Measurements from ENCODE around the gene MAST4.

MAST4 gene

DNA sequence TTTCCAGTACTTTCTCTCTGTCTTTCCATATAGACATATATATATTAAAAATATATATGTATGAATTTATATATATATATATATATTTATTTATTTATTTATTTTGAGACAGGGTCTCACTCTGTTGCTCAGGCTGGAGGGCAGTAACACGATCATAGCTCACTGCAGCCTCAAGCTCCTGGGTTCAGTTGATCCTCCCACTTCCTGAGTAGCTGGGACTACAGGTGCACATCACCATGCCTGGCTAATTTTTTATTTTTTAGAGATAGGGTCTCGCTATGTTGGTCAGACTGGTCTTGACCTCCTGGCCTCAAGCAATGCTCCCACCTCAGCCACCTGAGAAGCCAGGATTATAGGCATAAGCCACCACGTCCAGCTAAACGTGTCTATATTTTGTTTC lies 390.3 kb downstream of the MAST4 start:
- DNase-seq (ENCODE audit: low read depth in 1 of 2, low spot score in 1 of 2): no peak

DNA sequence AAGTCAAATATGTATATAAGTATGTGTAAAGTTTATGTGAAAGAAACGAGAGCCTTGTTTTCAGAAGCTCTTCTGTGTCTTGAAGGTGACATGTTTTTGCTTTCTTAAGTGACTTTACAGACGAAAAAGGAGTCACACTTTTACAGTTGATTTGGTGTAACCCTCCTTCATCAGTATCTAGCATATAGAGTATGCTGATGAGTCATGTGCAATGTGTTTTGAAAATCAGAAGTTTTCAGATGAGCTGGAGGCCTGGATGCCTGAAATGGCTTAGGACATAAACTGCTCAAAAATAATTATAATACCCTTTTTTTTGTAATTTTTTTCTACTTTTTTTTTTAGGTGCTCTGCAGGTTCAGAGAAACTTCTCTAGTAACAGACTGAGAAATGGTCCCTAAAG lies 390.9 kb downstream of the MAST4 start:
- no peak for DNase-seq (ENCODE audit: low read depth in 1 of 2, low spot score in 1 of 2)

DNA sequence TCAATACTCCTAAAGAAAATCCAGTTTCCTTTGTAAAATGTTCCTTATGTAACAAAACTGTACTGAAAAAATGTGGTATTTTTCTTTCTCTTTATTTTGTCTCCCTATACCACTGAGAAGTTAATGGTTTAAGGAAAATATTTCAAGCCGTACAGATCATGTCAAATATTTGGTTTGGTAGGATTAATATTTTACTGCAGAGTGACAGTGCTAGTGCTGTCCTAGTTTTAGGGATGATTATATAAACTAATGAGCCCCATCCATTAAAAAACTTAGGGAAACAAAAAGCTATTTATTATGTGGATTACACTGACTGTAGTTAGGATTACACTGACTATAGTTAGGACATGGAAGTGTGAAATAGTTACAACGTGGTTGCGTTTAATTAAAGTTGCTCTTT lies 391.3 kb downstream of the MAST4 start:
- no peak for DNase-seq (ENCODE audit: low read depth in 1 of 2, low spot score in 1 of 2)

DNA sequence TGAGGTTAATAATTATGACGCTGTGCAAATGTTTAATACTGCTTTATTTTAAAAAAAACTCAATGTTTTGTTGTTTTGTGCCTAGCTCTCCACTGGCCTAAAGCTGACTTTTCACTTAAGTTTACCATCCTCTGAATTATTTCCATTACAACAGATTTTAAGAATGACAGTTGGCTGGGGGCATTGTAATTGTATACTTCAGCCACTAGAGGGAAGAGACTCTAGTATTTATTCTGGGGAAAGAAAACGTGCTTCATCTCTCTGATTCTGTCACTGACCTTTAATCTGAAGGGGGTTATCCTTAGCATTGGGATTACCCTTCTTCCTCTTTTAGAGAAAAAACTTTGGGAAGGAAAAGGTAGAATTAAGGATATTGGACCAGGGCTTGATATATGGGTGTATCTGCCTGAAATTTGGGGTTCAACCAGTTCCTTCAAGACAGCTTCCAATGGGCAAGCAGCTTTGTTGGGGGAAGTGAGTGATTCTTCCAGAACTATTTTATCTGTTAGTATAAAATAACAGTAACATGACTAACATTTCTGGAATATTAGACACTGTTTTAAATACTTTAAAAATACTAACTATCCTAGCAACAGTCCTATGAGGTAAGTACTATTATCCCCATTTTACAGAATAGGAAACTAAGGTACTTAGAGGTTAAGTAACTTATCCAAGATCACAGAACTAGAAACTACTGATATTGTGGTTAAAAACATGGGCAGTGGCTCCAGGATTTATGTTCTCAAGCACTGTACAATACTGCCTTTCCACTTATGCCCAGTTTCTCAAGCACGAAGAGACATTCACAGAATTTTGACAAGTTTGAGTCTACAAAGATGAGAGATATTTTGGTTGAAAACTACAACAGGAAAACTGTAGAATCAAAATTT lies 392.0 kb downstream of the MAST4 start:
- DNase-seq (ENCODE audit: low read depth in 1 of 2, low spot score in 1 of 2): no peak

DNA sequence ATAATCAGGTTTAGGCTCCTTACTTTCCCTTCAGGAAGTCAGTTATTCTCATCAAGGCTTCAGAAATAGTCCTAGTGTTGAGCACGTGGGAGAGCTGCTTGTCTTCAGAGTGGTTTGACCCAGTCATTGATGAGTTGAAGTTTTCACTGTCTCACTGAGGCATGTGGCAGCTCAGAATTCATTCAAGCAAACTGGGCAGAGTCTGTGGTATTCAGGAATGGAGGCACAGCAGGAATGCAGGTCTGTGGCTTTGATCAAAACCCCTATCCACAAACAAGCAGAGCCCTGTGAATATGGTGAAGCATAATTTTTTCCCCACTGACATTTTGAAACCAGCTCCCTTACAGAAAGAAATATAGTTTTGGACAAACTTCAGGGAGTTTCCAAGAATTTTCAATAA lies 393.1 kb downstream of the MAST4 start:
- no peak for DNase-seq (ENCODE audit: low read depth in 1 of 2, low spot score in 1 of 2)

DNA sequence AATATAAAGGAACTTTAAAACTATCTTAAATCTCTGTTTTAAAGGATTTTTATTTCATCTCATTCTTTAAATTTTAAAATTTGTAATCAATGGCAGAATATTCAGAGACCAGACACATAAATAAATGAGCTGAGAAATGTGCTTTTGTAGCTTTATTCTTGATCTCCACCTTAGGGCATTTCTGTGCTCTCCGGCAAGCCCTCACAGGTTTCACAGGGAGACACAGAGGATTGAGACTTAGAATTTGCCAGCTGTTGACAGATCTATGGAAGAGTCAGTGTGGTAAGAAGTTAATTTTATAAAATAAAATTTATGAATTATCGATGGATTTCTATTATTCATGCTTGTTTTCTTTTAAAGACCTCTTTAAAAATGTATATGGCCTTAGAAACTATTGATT lies 393.6 kb downstream of the MAST4 start:
- no peak for DNase-seq (ENCODE audit: low read depth in 1 of 2, low spot score in 1 of 2)

DNA sequence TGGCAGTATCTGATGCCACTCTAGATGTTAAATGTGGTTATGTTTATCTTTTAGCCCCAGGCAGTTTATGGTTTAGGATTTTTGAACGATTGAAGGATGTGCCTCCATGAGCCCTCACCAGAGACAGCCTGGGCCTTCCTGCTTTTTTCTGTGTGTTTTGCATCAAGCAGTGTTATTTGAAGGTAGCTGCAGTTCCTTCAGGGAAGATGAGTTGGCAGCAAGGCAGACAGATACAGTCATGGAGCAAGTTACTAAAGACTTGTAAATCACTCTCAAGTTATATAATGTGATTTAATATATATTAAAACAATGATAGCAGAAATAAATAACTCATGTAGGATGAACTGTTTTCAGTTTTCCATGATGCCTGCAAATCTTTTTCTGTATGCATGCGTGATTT lies 395.6 kb downstream of the MAST4 start:
- no peak for DNase-seq (ENCODE audit: low read depth in 1 of 2, low spot score in 1 of 2)

DNA sequence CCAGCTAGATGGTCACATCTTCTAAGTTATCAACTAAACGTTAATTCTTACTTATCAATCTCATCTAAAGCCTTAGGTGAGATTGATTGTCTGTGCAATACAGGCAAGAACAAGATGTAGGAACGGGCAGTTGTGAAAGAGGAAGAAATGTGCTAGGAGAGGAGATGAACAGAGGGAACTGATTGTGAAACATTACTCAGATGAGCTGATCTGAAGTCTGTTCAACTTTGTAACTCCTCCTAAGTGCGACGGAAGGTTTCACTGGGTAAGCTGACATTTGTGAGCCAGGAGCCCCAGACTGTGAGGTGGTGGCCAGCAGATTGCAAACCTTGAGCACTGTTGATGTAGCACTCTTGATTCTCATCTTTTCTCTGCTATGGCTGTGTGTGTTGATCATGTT lies 396.4 kb downstream of the MAST4 start:
- DNase-seq (ENCODE audit: low read depth in 1 of 2, low spot score in 1 of 2): no peak

DNA sequence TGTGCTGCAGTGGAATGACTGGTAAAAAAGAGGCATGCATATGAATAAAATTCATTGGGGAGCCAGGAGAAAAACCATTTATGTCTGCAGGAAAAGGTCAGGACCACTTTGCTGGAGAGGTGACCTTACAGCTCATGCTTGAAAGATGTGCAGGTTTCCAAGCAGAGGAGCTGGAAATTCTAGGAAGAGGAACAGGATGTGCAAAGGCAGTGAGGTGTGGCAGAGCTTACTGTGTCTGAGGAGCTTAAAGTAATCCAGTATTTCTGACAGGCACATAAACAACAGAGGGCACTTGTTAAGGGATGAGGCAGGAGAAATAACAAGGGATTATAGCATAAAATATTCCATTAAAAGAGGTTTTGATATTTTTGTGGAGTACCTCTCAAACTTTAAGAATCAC lies 397.3 kb downstream of the MAST4 start:
- no peak for DNase-seq (ENCODE audit: low read depth in 1 of 2, low spot score in 1 of 2)

DNA sequence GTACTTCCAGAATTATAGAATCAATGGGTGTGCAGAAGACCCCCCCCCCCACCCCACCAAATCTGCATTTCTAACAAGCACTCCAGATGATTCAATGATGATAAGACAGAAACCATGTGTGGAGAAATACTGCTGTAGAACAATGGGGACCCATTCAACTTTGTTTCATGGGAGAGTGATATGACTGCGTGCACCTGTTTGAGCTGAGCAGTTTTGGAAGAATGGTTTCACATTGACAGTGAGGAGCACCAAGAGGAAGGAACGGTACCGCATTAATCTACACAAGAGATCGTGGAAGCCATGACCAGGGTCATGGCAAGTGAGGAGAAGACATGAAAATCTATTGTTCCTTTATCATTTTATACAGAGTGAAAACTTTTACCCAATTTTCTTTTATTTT lies 397.7 kb downstream of the MAST4 start:
- no peak for DNase-seq (ENCODE audit: low read depth in 1 of 2, low spot score in 1 of 2)

DNA sequence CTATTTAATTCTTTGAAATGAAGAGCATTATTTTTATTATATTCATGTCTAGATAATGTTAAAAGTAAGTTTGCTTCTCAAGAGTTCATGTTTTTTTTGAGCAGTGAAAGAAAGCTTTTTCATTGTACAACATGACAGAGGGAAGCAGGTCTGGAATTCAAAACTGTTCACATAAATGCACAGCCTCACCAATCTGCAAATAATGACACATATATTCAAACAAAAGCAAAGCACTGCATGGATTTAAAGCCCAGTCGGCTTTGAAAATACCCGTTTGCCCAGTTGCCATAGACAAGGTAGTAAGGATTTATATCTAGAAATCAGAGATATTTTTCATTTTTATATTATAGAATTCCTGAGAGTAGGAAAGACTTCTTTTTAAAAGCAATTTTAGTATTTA lies 398.6 kb downstream of the MAST4 start:
- DNase-seq (ENCODE audit: low read depth in 1 of 2, low spot score in 1 of 2): no peak

DNA sequence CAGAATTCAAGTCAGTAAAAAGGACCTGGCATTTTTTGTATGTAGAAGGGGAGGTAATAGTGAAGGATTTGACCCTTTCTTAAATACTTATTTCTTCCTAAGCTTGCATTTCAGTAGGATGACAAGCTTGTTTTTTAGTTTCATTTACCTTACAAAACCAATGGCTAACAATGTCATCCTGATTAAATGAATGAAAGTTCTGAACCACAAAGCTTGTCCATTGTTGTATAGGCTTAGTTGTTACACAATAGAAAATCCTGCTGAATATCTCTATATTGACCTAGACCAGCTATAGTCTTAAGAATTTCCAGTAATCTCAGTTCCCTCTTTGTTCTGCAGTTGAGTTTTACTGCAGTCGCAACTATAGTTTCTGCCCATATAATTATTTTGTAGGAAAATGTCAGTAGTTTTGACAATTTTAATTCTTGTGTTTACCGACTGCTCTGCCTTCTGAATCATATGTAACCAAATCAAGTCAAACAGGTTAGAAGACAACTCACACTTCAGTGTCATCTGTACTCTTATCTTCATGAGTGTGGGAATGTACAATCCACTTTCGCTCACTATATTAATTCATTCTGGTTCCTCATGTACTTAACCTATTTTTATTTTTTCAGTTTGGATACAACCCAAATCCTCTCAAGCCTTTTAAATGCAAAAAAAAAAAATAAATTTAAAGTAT lies 404.7 kb downstream of the MAST4 start:
- no peak for DNase-seq (ENCODE audit: low read depth in 1 of 2, low spot score in 1 of 2)

DNA sequence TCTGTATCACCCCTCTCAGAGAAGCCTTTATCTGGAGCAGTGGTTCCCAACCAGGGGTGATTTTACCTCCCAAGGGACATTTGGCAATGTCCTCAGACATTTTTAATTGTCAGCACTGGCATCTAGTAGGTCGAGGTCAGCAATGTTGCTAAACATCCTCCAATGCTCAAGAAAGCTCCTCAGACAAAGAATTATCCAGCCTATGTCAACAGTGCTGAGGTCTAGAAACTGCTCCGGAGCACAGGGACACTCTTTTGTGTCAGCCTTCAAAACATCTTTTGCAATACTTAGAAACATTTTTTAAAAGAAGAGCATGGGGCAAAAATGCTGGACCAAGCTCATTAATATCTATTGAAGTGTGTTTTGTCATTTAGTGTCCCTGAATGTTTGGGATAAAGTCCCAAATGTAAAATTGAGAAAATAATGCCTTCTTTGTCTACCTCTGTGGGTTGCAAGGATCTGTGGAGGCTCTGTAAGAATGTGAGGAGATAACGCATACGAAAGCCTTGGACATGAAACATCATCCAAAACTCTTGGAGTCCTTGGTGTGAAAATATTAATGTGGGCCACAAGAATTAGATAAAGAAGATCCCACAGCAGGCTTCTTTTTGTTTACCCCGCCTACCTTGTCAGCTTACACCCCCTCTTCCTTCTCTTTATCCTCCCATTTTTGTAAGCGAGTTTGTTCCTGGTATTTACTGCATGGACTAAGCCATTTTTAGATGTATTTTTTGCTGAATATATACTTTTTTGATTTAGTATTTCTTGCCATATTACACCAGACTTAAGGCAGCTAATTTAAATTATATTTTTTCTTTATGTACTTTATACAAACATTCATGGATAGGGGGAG lies 406.9 kb downstream of the MAST4 start:
- DNase-seq (ENCODE audit: low read depth in 1 of 2, low spot score in 1 of 2): no peak

DNA sequence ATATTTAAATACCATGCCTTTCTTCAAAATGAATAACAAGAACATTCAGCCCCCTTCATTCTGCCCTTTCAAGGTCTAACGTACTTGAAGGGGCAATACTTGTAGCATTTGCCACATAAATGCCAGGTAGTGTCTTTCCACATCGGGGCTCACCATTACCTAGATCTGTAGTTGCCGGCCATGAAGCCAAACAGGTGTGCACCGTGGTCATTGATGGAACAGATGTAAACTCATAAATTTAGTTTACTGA lies 407.4 kb downstream of the MAST4 start:
- DNase-seq (ENCODE audit: low read depth in 1 of 2, low spot score in 1 of 2): no peak

DNA sequence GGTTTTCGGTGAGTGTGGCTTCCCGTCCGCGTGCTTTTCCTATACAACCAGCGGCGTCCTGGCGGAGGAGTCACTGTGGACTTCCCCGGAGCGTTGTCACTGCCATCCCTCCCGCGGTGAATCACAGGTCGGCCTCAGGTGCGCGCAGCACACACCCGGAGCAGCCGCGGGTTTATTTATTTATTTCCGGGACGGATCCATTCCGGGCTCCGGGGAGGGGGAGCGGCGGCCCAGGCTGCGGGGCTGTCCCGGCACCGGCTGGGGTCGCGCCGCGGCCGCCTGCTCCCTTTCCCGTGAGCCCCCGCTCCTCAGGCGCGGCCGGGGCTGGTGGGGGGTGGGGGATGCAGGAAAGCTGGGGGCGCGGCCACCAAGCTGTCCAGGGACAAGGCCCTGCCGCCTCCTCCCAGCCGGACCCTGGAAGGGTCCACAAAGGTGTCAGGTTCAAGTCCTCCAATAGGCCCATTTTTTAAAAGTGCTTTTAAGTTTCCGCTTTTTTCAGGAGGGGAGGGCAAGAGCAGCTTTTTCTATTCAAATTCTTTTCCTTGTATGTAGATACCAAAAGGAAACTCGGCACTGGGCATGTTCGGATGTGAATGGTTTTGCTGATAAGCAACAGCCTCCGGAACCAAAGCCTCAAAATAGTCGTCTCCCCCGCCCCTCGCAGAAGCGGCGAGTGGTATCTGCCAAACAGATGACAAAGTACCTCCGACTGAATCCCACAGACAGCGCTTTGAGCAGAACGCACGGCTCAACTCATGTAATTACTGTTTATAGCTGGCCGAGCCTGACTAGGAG lies 407.9 kb downstream of the MAST4 start:
- DNase-seq (ENCODE audit: low read depth in 1 of 2, low spot score in 1 of 2): peak; percentile 73 to 79

DNA sequence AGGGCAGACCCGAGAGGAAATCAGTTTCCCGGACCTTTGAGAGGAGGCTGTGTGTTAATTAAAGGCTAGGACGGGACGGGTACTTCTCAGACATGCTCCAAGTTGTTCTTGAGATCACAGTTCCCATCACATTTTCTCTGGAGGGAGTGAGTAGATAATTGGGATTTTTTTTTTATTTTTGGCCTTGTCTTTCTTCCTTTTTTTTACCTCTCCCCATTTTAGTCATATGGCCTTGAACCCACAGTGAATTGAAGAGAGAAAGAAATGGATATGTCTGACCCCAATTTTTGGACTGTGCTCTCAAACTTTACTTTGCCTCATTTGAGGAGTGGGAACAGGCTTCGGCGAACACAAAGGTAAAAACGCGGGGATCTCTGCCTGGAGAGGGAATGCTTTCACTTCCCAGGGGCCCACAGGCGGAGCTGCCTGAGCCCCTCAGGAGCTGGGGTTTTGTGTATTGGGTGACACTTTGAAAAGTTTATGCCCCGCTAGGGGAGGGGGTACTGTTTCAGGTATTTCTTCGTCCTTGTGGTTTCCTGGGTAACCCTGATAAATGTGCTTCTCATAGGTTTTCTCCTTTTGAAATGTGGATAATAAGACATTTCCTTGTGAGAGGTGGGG lies 408.6 kb downstream of the MAST4 start:
- DNase-seq (ENCODE audit: low read depth in 1 of 2, low spot score in 1 of 2): no peak

DNA sequence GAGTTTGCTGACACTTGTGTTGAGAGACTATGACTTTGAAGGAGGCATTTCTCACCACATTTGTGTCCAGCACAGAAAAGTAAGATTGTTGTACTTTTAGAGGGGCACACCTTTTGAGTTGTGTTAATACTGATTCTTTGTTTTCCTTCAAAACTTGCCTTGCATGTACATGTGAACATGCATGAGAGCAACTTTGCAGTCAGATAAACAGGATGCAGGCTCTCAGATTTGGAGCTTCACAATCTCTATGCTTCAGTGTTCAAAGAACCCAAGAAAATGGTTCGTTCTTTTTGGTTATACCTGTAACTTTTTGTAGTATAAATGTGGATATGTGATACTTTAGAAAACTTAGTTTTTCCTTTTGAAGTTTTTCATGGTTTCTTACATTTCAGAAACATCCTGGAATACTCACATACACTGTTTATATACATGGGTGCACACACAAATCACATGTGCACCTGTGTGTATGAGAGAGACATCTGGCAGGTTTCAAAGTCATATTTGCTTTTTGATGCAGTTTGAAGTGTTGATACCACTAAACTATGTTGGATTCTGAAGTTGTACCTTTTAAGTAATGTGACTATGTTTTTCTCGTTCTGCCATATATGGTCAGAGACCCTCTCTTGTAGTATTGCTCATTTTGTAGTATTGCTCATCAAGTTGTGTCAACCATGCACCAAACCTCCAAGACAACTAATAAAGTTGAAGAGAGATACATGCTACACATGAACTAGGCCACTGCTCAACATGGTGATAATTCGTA lies 409.7 kb downstream of the MAST4 start:
- no peak for DNase-seq (ENCODE audit: low read depth in 1 of 2, low spot score in 1 of 2)

DNA sequence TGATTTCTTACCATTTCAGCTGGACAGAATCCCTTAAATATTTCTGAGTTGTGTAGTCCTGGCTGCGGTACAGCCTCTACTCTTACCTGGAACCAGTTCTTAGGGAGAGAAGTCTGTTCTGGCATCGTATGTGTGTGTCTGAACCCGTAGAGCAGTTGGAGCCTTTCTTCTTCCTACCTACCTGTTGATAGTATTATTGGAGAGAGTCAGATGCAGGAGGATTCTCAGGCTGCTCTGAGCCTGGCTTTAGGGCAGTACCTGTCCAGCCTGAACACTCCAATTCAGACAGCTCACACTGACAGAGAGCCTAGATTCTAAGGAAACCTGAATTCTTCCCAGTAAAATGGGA lies 410.3 kb downstream of the MAST4 start:
- no peak for DNase-seq (ENCODE audit: low read depth in 1 of 2, low spot score in 1 of 2)

DNA sequence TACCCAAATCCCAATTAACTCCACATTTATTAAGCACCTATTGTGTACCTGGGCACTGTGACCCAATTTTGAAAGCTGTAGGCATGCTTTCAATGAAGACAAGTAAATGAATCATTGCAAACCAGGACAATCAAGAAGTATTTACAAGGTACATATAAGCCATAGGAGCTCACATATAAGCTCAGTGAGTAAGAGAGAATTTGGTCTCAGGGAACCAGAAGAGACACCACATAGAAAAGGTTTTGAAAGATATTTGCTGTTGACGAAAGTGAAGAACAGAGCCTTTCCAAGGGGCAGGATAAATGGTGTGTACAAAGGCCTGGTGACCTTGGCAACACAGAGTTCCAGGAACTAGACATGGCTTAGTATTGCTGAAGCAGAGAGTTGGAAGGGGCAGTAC lies 412.8 kb downstream of the MAST4 start:
- DNase-seq (ENCODE audit: low read depth in 1 of 2, low spot score in 1 of 2): no peak

DNA sequence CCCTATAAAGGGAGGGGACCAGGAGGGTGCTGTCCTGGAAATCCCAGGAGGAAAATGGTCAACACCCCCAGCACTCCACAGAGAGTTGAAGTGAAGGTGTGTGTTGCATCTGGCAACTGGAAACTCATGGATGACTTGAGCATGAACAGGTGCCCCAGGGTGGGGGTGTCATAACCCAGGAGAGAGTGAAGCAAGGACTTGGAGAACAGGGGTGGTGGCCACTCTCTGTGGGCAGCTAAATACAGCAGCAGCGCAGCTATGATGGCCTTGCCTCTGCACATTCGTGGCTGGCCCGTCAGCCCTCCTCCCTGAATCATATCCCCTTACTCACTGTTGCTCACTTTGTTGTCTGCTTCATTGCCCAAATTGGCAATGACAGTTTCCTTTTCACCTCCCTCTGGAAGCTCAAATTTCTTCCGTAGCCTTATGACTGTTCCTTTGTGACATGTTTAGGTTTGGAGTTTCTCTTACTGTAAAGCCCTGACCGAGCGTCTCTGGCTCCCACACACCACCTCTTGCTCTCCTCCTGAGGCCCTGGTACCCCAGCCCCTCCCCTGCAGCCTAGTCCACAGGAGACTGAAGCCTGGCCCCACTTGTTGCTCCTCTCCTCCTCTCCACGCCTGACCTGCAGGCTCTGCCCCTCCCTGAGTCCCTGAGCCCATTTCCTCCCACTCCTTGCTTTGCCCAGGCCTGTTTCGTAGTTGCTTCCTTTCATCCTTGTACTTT lies 414.7 kb downstream of the MAST4 start:
- no peak for DNase-seq (ENCODE audit: low read depth in 1 of 2, low spot score in 1 of 2)
